ENCODE results near the gene FFAR1.

Gene FFAR1

GRCh38 chr19:35395382-35396199 lies 47.9 kb downstream of the FFAR1 start:
- DNase-seq, result no peak

GRCh38 chr19:35396240-35396885 lies 48.7 kb downstream of the FFAR1 start:
- no peak for DNase-seq

GRCh38 chr19:35397064-35397463 lies 49.4 kb downstream of the FFAR1 start:
- no peak for DNase-seq

Measured in bone marrow (tissue), 2 donors.